HG02571 (cell line): Measurements from ENCODE around the gene SMAD4.
"Not testable (repeated sequence)": the region's sequence is repeated elsewhere in the genome, so short reads cannot be mapped to it uniquely, and the experiment has no call there.

Experiments used
- ATAC-seq: cut with Tn5 transposase; IDR thresholded peaks from one replicate; pipeline ENCODE4 v1.9.1; 2021; ENCODE audit warnings: mild to moderate bottlenecking, moderate library complexity; ENCODE audit not compliant: unreplicated experiment

Gene SMAD4

GRCh38 chr18:51029694-51030536, at the start of gene SMAD4:
Gene SMAD4, plus strand, starts transcription at chr18:51030213. Its CDS starts 16,834 bp downstream, at chr18:51047047.
- ATAC-seq, result peak; percentile 83

- no peak for ATAC-seq
Measured at GRCh38 chr18:50981381-50981780, 48.6 kb upstream of the SMAD4 start.

- ATAC-seq, result no peak
Measured at GRCh38 chr18:50982086-50982801, 47.8 kb upstream of the SMAD4 start.

GRCh38 chr18:50982802-50983179, 47.2 kb upstream of the SMAD4 start:
- ATAC-seq, result no peak

GRCh38 chr18:50986360-50987087, 43.5 kb upstream of the SMAD4 start:
- ATAC-seq, result no peak

GRCh38 chr18:50987261-50987660, 42.8 kb upstream of the SMAD4 start:
- no peak for ATAC-seq

- no peak for ATAC-seq
Measured at GRCh38 chr18:50989711-50990110, 40.3 kb upstream of the SMAD4 start.

GRCh38 chr18:50992351-50992762, 37.7 kb upstream of the SMAD4 start:
- no peak for ATAC-seq

- no peak for ATAC-seq
Measured at GRCh38 chr18:50994031-50994430, 36.0 kb upstream of the SMAD4 start.

GRCh38 chr18:51003174-51003573, 26.8 kb upstream of the SMAD4 start:
- not testable (repeated sequence) for ATAC-seq

- no peak for ATAC-seq
Measured at GRCh38 chr18:51006061-51006818, 23.8 kb upstream of the SMAD4 start.

GRCh38 chr18:51006948-51007789, 22.8 kb upstream of the SMAD4 start:
- ATAC-seq, result no peak

GRCh38 chr18:51007790-51008139, 22.2 kb upstream of the SMAD4 start:
- no peak for ATAC-seq

GRCh38 chr18:51009072-51009471, 20.9 kb upstream of the SMAD4 start:
- no peak for ATAC-seq

- ATAC-seq, result no peak
Measured at GRCh38 chr18:51010218-51010617, 19.8 kb upstream of the SMAD4 start.

GRCh38 chr18:51011709-51012108, 18.3 kb upstream of the SMAD4 start:
- ATAC-seq, result no peak

- ATAC-seq, result no peak
Measured at GRCh38 chr18:51012441-51012840, 17.6 kb upstream of the SMAD4 start.

GRCh38 chr18:51013259-51013658, 16.8 kb upstream of the SMAD4 start:
- no peak for ATAC-seq

- no peak for ATAC-seq
Measured at GRCh38 chr18:51017140-51017879, 12.7 kb upstream of the SMAD4 start.
